ENCODE results near the gene PLA1A.

- TF ChIP-seq CTCF (conservative IDR thresholded peaks at IDR 0.05; ENCODE audit: low read depth, low read length), result no peak
- no peak for TF ChIP-seq EZH2 (IDR thresholded peaks at IDR 0.05; ENCODE audit: borderline replicate concordance, low read depth, low read length, poor library complexity, severe bottlenecking)
These were observed 28.5 kb downstream of the PLA1A start for GRCh38 chr3:119626196-119626595.

Measured in A673 (cell line).